GM12878 (cell line): ENCODE measurements around the gene WDFY3. TPM values are rescaled to one million over a fixed set of nuclear protein-coding genes. Genes with fewer than 3 reads are reported as not detected.

Source experiments
- ATAC-seq: fragments of 200-7000 bp; cut with Tn5 transposase; 3 replicates; pipeline ENCODE4 v1.9.1; 2020; ENCODE audit warnings: mild to moderate bottlenecking, moderate library complexity
- BruUV-seq: library from RNA; stranded (reverse); fragments of 400-500 nt; replicated peaks from 2 replicates; lab custom pipeline; 2021; lab: Mats Ljungman, UMichigan
- CTCF ChIA-PET: fragments of 300-600 bp; sonication (Branson Sonifier 250); formaldehyde crosslinking; extraction: SDS; loops from one replicate; lab custom pipeline; 2021; ENCODE audit warnings: inconsistent platforms; lab: Yijun Ruan, JAX
- POLR2A ChIA-PET: fragments of 350-600 bp; formaldehyde crosslinking; extraction: SDS; loops from one replicate; lab custom pipeline; 2021; ENCODE audit warnings: inconsistent platforms; lab: Charles Lee
- RAD21 ChIA-PET: fragments of 300-600 bp; sonication (Branson Sonifier 250); formaldehyde crosslinking; loops from one replicate; lab custom pipeline; 2023; ENCODE audit warnings: antibody characterized with exemption; ENCODE audit not compliant: unreplicated experiment; lab: Charles Lee
- SMC1A ChIA-PET: fragments of 300-600 bp; sonication (Branson Sonifier 250); formaldehyde crosslinking; loops from one replicate; lab custom pipeline; 2023; ENCODE audit not compliant: unreplicated experiment, uncharacterized antibody; lab: Charles Lee
- DNase-seq: peaks from one replicate; pipeline ENCODE4 v3.0.0-alpha.2; 2011; ENCODE audit warnings: low read depth, low spot score
- FAIRE-seq: peaks from 3 replicates; lab custom pipeline; 2011; peaks lifted over from hg19 to GRCh38; lab: Jason Lieb, UNC
- H2AFZ ChIP-seq: 2 replicates; pipeline ENCODE4 v1.6.0; 2011; ENCODE audit warnings: low read depth, low read length, control low read depth; ENCODE audit not compliant: control insufficient read depth
- H3K27ac ChIP-seq: 2 replicates; pipeline ENCODE4 v1.5.1; 2011; ENCODE audit warnings: control low read depth; ENCODE audit not compliant: control insufficient read depth, insufficient read depth
- H3K27me3 ChIP-seq, 2 experiments: replicated peaks in 1 of 2; 2 replicates each; pipeline versions ENCODE4 v1.6.0 to v1.6.1; 2011; ENCODE audit warnings: low read length in 1 of 2; ENCODE audit not compliant: control insufficient read depth in 2 of 2, insufficient read depth in 2 of 2
- H3K36me3 ChIP-seq, 2 experiments: 2 replicates each; pipeline ENCODE4 v1.5.1; 2011; ENCODE audit warnings: low read length in 1 of 2; ENCODE audit not compliant: control insufficient read depth in 2 of 2, insufficient read depth in 2 of 2
- H3K4me1 ChIP-seq: 2 replicates; pipeline ENCODE4 v1.6.1; 2011; ENCODE audit warnings: mild to moderate bottlenecking, low read length, moderate library complexity, mixed read lengths; ENCODE audit not compliant: control insufficient read depth, insufficient read depth
- H3K4me2 ChIP-seq: 2 replicates; pipeline ENCODE4 v1.6.0; 2011; ENCODE audit warnings: control low read depth; ENCODE audit not compliant: control insufficient read depth, insufficient read depth
- H3K4me3 ChIP-seq: fragments of 200-600 bp; sonication (generic); 2 replicates; pipeline ENCODE4 v1.5.1; 2016
- H3K79me2 ChIP-seq: 2 replicates; pipeline ENCODE4 v1.6.0; 2011; ENCODE audit warnings: low read length; ENCODE audit not compliant: control insufficient read depth, insufficient read depth
- H3K9ac ChIP-seq: 2 replicates; pipeline ENCODE4 v1.8.0; 2011; ENCODE audit warnings: low read length, control low read depth, mixed read lengths; ENCODE audit not compliant: control insufficient read depth, insufficient read depth
- H3K9me3 ChIP-seq: replicated peaks from 3 replicates; pipeline ENCODE4 v1.5.1; 2011; ENCODE audit warnings: mild to moderate bottlenecking, low read length; ENCODE audit not compliant: control insufficient read depth, insufficient read depth
- H4K20me1 ChIP-seq: 2 replicates; pipeline ENCODE4 v1.6.0; 2011; ENCODE audit not compliant: control insufficient read depth, insufficient read depth
- BHLHE40 ChIP-seq, 2 experiments: fragments of 450-650 bp in 1 of 2; IDR thresholded peaks; 2 replicates each; pipeline ENCODE4 v1.6.1; 2011 to 2017; ENCODE audit warnings: low read depth in 2 of 2, borderline replicate concordance in 1 of 2, improper control_type of control experiment in 1 of 2, low read length in 1 of 2, mild to moderate bottlenecking in 1 of 2
- CHD2 ChIP-seq: IDR thresholded peaks from 2 replicates; pipeline ENCODE4 v1.6.1; 2011; ENCODE audit warnings: low read depth, low read length, improper control_type of control experiment, borderline replicate concordance
- EED ChIP-seq: sonication (generic); IDR thresholded peaks from 2 replicates; pipeline ENCODE4 v1.6.1; 2016; ENCODE audit warnings: antibody characterized with exemption, low read depth
- FOS ChIP-seq: IDR thresholded peaks from 3 replicates; pipeline ENCODE4 v1.6.1; 2011; ENCODE audit warnings: borderline replicate concordance; ENCODE audit not compliant: insufficient read length; ENCODE audit errors: extremely low read depth
- HDAC6 ChIP-seq: fragments of 200-600 bp; sonication (generic); IDR thresholded peaks from one replicate; pipeline ENCODE4 v1.8.0; 2017; ENCODE audit warnings: antibody characterized with exemption; ENCODE audit not compliant: unreplicated experiment
- MXI1 ChIP-seq: fragments of 150-350 bp; IDR thresholded peaks from 2 replicates; pipeline ENCODE4 v1.6.1; 2011; ENCODE audit warnings: low read depth, mild to moderate bottlenecking, inconsistent platforms, low read length, improper control_type of control experiment
- NFIC ChIP-seq: IDR thresholded peaks from 2 replicates; pipeline ENCODE4 v1.6.1; 2012; ENCODE audit warnings: low read depth, mild to moderate bottlenecking, inconsistent platforms, low read length, moderate library complexity
- NR2C2 ChIP-seq: IDR thresholded peaks from 2 replicates; pipeline ENCODE4 v1.6.1; 2011; ENCODE audit warnings: borderline replicate concordance, low read depth; ENCODE audit not compliant: control insufficient read depth, insufficient read length
- PAX5 ChIP-seq: IDR thresholded peaks from 2 replicates; pipeline ENCODE4 v1.6.1; 2011; ENCODE audit warnings: low read depth, low read length, borderline replicate concordance
- RFX5 ChIP-seq: IDR thresholded peaks from 2 replicates; pipeline ENCODE4 v1.6.1; 2011; ENCODE audit warnings: low read depth, low read length, improper control_type of control experiment
- SMAD1 ChIP-seq: fragments of 450-650 bp; IDR thresholded peaks from 2 replicates; pipeline ENCODE4 v1.6.1; 2018; ENCODE audit warnings: mild to moderate bottlenecking, low read depth; ENCODE audit not compliant: partially characterized antibody
- SMARCA5 ChIP-seq: fragments of 450-650 bp; IDR thresholded peaks from 2 replicates; pipeline ENCODE4 v1.6.1; 2017; ENCODE audit warnings: mild to moderate bottlenecking
- SP1 ChIP-seq: IDR thresholded peaks from one replicate; pipeline ENCODE4 v1.6.1; 2011; ENCODE audit warnings: low read depth, low read length
- WRNIP1 ChIP-seq: IDR thresholded peaks from 2 replicates; pipeline ENCODE4 v1.6.1; 2011; ENCODE audit warnings: low read depth, low read length, improper control_type of control experiment, borderline replicate concordance
- ZNF217 ChIP-seq: fragments of 450-650 bp; IDR thresholded peaks from 2 replicates; pipeline ENCODE4 v1.6.1; 2017; ENCODE audit warnings: antibody characterized with exemption, mild to moderate bottlenecking
- WGBS: methylation state at CpG from one replicate; pipeline ENCODE4 v1.1.6; 2016; ENCODE audit warnings: low lambda C conversion rate; ENCODE audit not compliant: insufficient replicate concordance, insufficient coverage; ENCODE audit errors: missing lambda C conversion rate; 5-methylcytosine and 5-hydroxymethylcytosine counted together
- in situ Hi-C: fragments of 300-500 bp; cut with MboI; formaldehyde crosslinking; loops from 9 replicates; pipeline ENCODE4 v1.14.3; 2018; ENCODE audit warnings: mixed read lengths
- intact Hi-C: fragments of 100-400 bp; cut with micrococcal nuclease; formaldehyde crosslinking; loops from one replicate; pipeline ENCODE4 v1.14.2; 2022; ENCODE audit not compliant: unreplicated experiment
- polyA plus RNA-seq, 11 experiments: library from polyadenylated mRNA; depleted of rRNA in 4 of 11; unstranded in 6 of 11; stranded (reverse) in 5 of 11; fragments of >200 nt; fragmentation: Nextera tagmentation in 4 of 11; fragmentation: Illumina TruSeq in 1 of 11; extraction: Ambion mirVana in 4 of 11; extraction: Trizol in 1 of 11; gene quantifications; 1 replicate in 1 of 11; 2 replicates in 10 of 11; pipeline versions ENCODE4 v1.2.1 to v1.2.3, GENCODE V29; 2011 to 2016; ENCODE audit warnings: inconsistent platforms in 2 of 11, missing spikeins in 2 of 11, low read depth in 1 of 11
- total RNA-seq, 4 experiments: library from RNA; depleted of rRNA in 3 of 4; stranded (reverse); fragments of >200 nt in 3 of 4; fragmentation: Illumina TruSeq in 1 of 4; extraction: Trizol in 1 of 4; gene quantifications; 2 replicates each; pipeline versions ENCODE4 v1.2.1 to v1.2.3, GENCODE V29; 2013 to 2021
- TF ChIP-seq, protein P1 (sequence below): fragments of 150-350 bp; IDR thresholded peaks from 2 replicates; pipeline ENCODE4 v1.6.1; 2016; ENCODE audit warnings: low read depth, low read length

Gene WDFY3
- total and polyA plus RNA-seq, 10 of the 15 experiments (the other 5 are each of a cell fraction or from before 2014, with no cell fraction given): 0.01 to 0.23 (median 0.12) TPM; not detected in 2

DNA sequence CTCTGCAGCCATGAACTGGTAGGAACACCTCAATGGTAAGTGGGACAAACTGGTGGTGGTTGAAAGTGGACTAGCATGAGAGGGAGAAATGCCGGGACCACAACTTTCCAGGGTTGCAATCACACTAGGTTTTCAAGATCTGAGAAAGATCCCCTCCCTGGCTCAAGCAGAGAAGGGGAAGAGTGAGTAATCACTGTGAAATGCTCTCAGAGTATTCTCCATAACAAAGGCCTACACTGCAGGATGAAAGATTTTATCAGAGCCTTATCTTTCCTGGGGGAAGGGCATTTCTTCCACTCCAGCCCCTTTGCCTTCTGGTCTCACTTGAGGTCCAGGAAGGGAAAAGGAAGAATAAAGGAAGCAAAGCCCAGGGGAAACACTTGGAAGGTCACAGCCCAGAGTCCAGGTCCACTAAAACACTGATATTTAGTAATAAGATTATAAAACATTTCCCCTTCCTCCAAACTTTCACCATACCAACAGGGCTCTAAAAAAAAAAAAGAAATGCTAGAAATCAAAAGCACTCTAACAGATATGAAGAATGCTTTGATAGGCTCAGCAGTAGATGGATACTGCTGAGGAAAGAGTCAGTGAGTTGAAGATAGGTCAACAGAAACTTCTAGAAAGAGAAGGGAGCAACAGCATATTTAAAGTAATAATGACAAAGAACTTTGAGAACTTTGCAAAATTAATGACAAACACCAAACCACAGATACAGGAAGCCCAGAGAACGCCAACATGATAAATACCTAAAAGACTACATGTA is 95.9 kb downstream of the WDFY3 start:
- no peak for ATAC-seq

More for the DNA sequence above, 95.9 kb downstream of the WDFY3 start:
- DNase-seq: no peak
- ChIA-PET POLR2A (no interaction called here), SMC1A (no interaction called here), CTCF (no interaction called here), RAD21 (no interaction called here)
- TF ChIP-seq BHLHE40 (IDR thresholded peaks at IDR 0.05; ENCODE audit: borderline replicate concordance in 1 of 2, low read depth in 2 of 2, low read length in 1 of 2) (no peak), SMAD1 (no peak), SMARCA5 (no peak), EED (no peak), NR2C2 (no peak), CHD2 (no peak), HDAC6 (no peak), SP1 (no peak), PAX5 (no peak), WRNIP1 (no peak), ZNF217 (no peak), RFX5 (no peak), NFIC (no peak), MXI1 (no peak), FOS (no peak)
- TF ChIP-seq, protein P1, sequence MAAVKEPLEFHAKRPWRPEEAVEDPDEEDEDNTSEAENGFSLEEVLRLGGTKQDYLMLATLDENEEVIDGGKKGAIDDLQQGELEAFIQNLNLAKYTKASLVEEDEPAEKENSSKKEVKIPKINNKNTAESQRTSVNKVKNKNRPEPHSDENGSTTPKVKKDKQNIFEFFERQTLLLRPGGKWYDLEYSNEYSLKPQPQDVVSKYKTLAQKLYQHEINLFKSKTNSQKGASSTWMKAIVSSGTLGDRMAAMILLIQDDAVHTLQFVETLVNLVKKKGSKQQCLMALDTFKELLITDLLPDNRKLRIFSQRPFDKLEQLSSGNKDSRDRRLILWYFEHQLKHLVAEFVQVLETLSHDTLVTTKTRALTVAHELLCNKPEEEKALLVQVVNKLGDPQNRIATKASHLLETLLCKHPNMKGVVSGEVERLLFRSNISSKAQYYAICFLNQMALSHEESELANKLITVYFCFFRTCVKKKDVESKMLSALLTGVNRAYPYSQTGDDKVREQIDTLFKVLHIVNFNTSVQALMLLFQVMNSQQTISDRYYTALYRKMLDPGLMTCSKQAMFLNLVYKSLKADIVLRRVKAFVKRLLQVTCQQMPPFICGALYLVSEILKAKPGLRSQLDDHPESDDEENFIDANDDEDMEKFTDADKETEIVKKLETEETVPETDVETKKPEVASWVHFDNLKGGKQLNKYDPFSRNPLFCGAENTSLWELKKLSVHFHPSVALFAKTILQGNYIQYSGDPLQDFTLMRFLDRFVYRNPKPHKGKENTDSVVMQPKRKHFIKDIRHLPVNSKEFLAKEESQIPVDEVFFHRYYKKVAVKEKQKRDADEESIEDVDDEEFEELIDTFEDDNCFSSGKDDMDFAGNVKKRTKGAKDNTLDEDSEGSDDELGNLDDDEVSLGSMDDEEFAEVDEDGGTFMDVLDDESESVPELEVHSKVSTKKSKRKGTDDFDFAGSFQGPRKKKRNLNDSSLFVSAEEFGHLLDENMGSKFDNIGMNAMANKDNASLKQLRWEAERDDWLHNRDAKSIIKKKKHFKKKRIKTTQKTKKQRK: no peak
- intact Hi-C loops (no loop called here), in situ Hi-C loops (no loop called here)
- no peak overlapping the region for H3K4me3 ChIP-seq
- no peaks in the 10 kb centered on the region for H3K36me3 ChIP-seq
- no peaks in the 10 kb centered on the region for H4K20me1 ChIP-seq
- 0% methylated on average over 2 of the region's 2 CpGs for WGBS
- BruUV-seq: no TSS peak
- no peak for FAIRE-seq
- H3K79me2 ChIP-seq: no peaks in the 10 kb centered on the region
- H3K4me2 ChIP-seq: no peak overlapping the region
- H3K27me3 ChIP-seq: no peaks in the 10 kb centered on the region; a peak in 1 of 4 replicates
- no peaks in the 10 kb centered on the region for H3K4me1 ChIP-seq
- no peak overlapping the region for H3K27ac ChIP-seq
- H3K9me3 ChIP-seq: no peaks in the 10 kb centered on the region
- no peak overlapping the region for H3K9ac ChIP-seq
- H2AFZ ChIP-seq: no peak overlapping the region
